ENCODE data around the gene RPL5. TPM values are rescaled to one million over a fixed set of nuclear protein-coding genes. Genes with fewer than 3 reads are reported as not detected.

Gene RPL5
- total RNA-seq, 1 experiment from 2014 or later, result 1,299 TPM

- peak; percentile 25 for DNase-seq (ENCODE audit: low read depth)
These were observed 11.8 kb upstream of the RPL5 start for GRCh38 chr1:92820024-92820423.

- DNase-seq (ENCODE audit: low read depth), result no peak
These were observed 11.3 kb upstream of the RPL5 start for GRCh38 chr1:92820551-92820950.

- DNase-seq (ENCODE audit: low read depth), result peak; percentile 27
These were observed 9.0 kb upstream of the RPL5 start for GRCh38 chr1:92822879-92823278.

GRCh38 chr1:92826792-92827191, 5.0 kb upstream of the RPL5 start:
- DNase-seq (ENCODE audit: low read depth), result no peak

- DNase-seq (ENCODE audit: low read depth), result no peak
These were observed 475 bp upstream of the RPL5 start for GRCh38 chr1:92831368-92831761.

GRCh38 chr1:92832537-92833114, 786 bp downstream of the RPL5 start:
- no peak for DNase-seq (ENCODE audit: low read depth)

- DNase-seq (ENCODE audit: low read depth), result no peak
These were observed 2.0 kb downstream of the RPL5 start for GRCh38 chr1:92833840-92834239.

GRCh38 chr1:92834617-92835016, 2.8 kb downstream of the RPL5 start:
- no peak for DNase-seq (ENCODE audit: low read depth)

GRCh38 chr1:92837062-92837461, 5.2 kb downstream of the RPL5 start:
- DNase-seq (ENCODE audit: low read depth), result no peak

- DNase-seq (ENCODE audit: low read depth), result no peak
These were observed 6.7 kb downstream of the RPL5 start for GRCh38 chr1:92838519-92838918.

GRCh38 chr1:92839442-92839841, 7.6 kb downstream of the RPL5 start:
- DNase-seq (ENCODE audit: low read depth), result no peak

GRCh38 chr1:92840600-92840999, 8.8 kb downstream of the RPL5 start:
- DNase-seq (ENCODE audit: low read depth), result no peak

- no peak for DNase-seq (ENCODE audit: low read depth)
These were observed 10.5 kb downstream of the RPL5 start for GRCh38 chr1:92842082-92843045.

- DNase-seq (ENCODE audit: low read depth), result no peak
These were observed 11.2 kb downstream of the RPL5 start for GRCh38 chr1:92843046-92843423.

- DNase-seq (ENCODE audit: low read depth), result no peak
These were observed 11.9 kb downstream of the RPL5 start for GRCh38 chr1:92843429-92844352.

GRCh38 chr1:92844439-92844838, 12.6 kb downstream of the RPL5 start:
- DNase-seq (ENCODE audit: low read depth), result no peak

- no peak for DNase-seq (ENCODE audit: low read depth)
These were observed 14.1 kb downstream of the RPL5 start for GRCh38 chr1:92845908-92846307.

- no peak for DNase-seq (ENCODE audit: low read depth)
These were observed 16.4 kb downstream of the RPL5 start for GRCh38 chr1:92848201-92848600.

GRCh38 chr1:92850019-92850418, 18.2 kb downstream of the RPL5 start:
- no peak for DNase-seq (ENCODE audit: low read depth)

GRCh38 chr1:92851729-92852128, 19.9 kb downstream of the RPL5 start:
- DNase-seq (ENCODE audit: low read depth), result no peak

- DNase-seq (ENCODE audit: low read depth), result no peak
These were observed 21.5 kb downstream of the RPL5 start for GRCh38 chr1:92853299-92853698.
